Transverse colon (tissue), 4 donors: Measurements from ENCODE around the gene NUP93.

Source experiments
- EP300 ChIP-seq: sonication (generic); formaldehyde crosslinking; IDR thresholded peaks from one replicate; pipeline ENCODE4 v1.6.1; 2017; ENCODE audit warnings: antibody characterized with exemption, low read depth
- POLR2A ChIP-seq: fragments of 450-650 bp; IDR thresholded peaks from one replicate; pipeline ENCODE4 v1.6.1; 2016; ENCODE audit warnings: antibody characterized with exemption, mild to moderate bottlenecking, moderate library complexity
- POLR2AphosphoS5 ChIP-seq, 3 donors: sonication (generic); formaldehyde crosslinking; IDR thresholded peaks; one replicate each; pipeline ENCODE4 v1.6.1; 2016; ENCODE audit warnings: antibody characterized with exemption in 3 of 3
- TF ChIP-seq, protein P1 (sequence below), 5 experiments: fragments of 200-600 bp in 3 of 5; fragments of 450-650 bp in 2 of 5; sonication (generic) in 3 of 5; IDR thresholded peaks; 1 replicate in 2 of 5; 2 replicates in 3 of 5; pipeline ENCODE4 v1.5.1; 2016 to 2017; ENCODE audit warnings: antibody characterized with exemption in 5 of 5, inconsistent platforms in 3 of 5, mild to moderate bottlenecking in 2 of 5, moderate library complexity in 1 of 5

DNA sequence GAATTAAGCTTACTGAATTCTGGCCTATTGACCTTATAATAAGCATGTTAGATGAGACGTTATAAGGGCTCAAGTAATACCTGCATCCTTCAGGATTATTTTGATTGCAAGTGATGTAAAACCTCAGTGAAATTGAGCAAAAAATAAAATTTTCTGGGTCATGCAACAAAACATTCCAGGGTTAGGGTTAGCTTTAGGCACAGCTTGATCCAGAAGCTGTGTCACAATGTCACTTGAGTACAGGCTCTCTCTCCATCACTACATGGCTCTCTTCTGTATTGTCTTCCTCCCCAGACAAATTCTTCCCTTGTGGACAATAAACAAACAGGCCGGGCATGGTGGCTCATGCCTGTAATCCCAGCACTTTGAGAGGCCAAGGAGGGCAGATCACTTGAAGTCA is 3.6 kb upstream of the NUP93 start:
- TF ChIP-seq, protein P1, sequence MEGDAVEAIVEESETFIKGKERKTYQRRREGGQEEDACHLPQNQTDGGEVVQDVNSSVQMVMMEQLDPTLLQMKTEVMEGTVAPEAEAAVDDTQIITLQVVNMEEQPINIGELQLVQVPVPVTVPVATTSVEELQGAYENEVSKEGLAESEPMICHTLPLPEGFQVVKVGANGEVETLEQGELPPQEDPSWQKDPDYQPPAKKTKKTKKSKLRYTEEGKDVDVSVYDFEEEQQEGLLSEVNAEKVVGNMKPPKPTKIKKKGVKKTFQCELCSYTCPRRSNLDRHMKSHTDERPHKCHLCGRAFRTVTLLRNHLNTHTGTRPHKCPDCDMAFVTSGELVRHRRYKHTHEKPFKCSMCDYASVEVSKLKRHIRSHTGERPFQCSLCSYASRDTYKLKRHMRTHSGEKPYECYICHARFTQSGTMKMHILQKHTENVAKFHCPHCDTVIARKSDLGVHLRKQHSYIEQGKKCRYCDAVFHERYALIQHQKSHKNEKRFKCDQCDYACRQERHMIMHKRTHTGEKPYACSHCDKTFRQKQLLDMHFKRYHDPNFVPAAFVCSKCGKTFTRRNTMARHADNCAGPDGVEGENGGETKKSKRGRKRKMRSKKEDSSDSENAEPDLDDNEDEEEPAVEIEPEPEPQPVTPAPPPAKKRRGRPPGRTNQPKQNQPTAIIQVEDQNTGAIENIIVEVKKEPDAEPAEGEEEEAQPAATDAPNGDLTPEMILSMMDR (IDR thresholded peaks at IDR 0.05), result no peak
- TF ChIP-seq POLR2A (no peak), POLR2AphosphoS5 (IDR thresholded peaks at IDR 0.05) (no peak), EP300 (no peak)
